SK-N-SH treated with all-trans-retinoic acid at 6 μM for 48 hours (cell line): ENCODE data around the gene VSNL1.

Experiments
- BACH2 ChIP-seq: fragments of 250-450 bp; sonication (Bioruptor Pico); IDR thresholded peaks from 2 replicates; pipeline ENCODE4 v1.9.0; 2021; ENCODE audit warnings: mild to moderate bottlenecking, borderline replicate concordance
- ISL1 ChIP-seq: fragments of 250-450 bp; sonication (Bioruptor Pico); IDR thresholded peaks from 2 replicates; pipeline ENCODE4 v2.1.2; 2022; ENCODE audit warnings: mild to moderate bottlenecking, moderate library complexity
- RARB ChIP-seq: fragments of 250-450 bp; sonication (Bioruptor Pico); IDR thresholded peaks from 2 replicates; pipeline ENCODE4 v1.8.0; 2021; ENCODE audit warnings: mild to moderate bottlenecking, moderate library complexity
- ZFP3 ChIP-seq: fragments of 250-450 bp; sonication (Bioruptor Pico); IDR thresholded peaks from 2 replicates; pipeline ENCODE4 v1.5.0; 2020; ENCODE audit warnings: mild to moderate bottlenecking, moderate library complexity
- ZNF565 ChIP-seq: fragments of 450-650 bp; formaldehyde crosslinking; conservative IDR thresholded peaks from 2 replicates; pipeline ENCODE4 v1.5.0; 2020; ENCODE audit warnings: low read depth, mild to moderate bottlenecking, moderate library complexity
- ZNF70 ChIP-seq: fragments of 450-650 bp; formaldehyde crosslinking; IDR thresholded peaks from 2 replicates; pipeline ENCODE4 v1.5.0; 2020; ENCODE audit warnings: mild to moderate bottlenecking, moderate library complexity
- ZNF8 ChIP-seq: fragments of 450-650 bp; formaldehyde crosslinking; IDR thresholded peaks from 2 replicates; pipeline ENCODE4 v1.5.0; 2020; ENCODE audit warnings: mild to moderate bottlenecking, moderate library complexity
- TF ChIP-seq, protein P1 (sequence below): fragments of 250-450 bp; sonication (Bioruptor Pico); IDR thresholded peaks from 2 replicates; pipeline ENCODE4 v1.5.0; 2020; ENCODE audit warnings: mild to moderate bottlenecking, moderate library complexity
- TF ChIP-seq, protein P2 (sequence below): fragments of 250-450 bp; sonication (Bioruptor Pico); IDR thresholded peaks from 2 replicates; pipeline ENCODE4 v1.8.0; 2020; ENCODE audit warnings: mild to moderate bottlenecking, moderate library complexity, borderline replicate concordance
- TF ChIP-seq, protein P3 (sequence below): fragments of 250-450 bp; sonication (Bioruptor Pico); IDR thresholded peaks from 2 replicates; pipeline ENCODE4 v1.5.1; 2021; ENCODE audit warnings: mild to moderate bottlenecking, moderate library complexity

DNA sequence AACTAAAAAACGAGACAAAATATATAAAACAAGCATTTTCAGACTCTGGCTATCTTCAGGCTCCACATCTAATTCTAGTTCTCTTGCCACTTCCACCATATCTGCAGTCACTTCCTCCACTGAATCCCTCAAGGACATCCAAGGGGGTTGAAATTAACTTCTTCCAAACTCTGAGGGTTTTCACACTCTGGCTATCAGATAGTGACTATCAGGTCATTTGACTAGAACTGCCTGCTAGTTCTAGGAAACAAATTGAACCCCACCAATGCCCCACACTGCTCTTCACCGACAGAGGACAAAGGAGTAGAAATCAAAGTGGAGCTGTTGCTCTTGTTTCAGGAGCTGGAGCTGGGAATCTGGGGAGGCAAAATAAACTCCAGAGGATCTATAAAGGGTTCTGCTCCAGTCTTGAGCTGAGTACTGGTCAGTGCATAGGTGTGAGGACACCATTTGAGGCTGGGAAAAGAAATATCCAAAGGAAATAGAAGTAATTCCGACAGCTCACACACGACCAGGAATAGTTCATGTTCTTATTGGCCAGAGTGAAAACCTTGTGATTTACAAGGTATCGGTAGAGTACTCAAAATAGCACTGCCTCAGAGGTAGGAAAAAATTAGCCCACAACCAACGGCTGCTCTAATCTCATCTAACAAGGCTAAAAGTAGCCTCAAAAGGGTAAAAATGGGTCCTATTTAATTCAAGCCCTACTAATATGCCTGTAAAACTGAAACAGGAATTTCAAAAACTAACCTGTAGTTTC lies 141.8 kb downstream of the VSNL1 start:
- no peak for TF ChIP-seq ISL1 (CRISPR knock-in tag)
- no peak for TF ChIP-seq ZFP3
- no peak for TF ChIP-seq ZNF8 (CRISPR knock-in tag)
- no peak for TF ChIP-seq ZNF565 (CRISPR knock-in tag)
- TF ChIP-seq, protein P1, sequence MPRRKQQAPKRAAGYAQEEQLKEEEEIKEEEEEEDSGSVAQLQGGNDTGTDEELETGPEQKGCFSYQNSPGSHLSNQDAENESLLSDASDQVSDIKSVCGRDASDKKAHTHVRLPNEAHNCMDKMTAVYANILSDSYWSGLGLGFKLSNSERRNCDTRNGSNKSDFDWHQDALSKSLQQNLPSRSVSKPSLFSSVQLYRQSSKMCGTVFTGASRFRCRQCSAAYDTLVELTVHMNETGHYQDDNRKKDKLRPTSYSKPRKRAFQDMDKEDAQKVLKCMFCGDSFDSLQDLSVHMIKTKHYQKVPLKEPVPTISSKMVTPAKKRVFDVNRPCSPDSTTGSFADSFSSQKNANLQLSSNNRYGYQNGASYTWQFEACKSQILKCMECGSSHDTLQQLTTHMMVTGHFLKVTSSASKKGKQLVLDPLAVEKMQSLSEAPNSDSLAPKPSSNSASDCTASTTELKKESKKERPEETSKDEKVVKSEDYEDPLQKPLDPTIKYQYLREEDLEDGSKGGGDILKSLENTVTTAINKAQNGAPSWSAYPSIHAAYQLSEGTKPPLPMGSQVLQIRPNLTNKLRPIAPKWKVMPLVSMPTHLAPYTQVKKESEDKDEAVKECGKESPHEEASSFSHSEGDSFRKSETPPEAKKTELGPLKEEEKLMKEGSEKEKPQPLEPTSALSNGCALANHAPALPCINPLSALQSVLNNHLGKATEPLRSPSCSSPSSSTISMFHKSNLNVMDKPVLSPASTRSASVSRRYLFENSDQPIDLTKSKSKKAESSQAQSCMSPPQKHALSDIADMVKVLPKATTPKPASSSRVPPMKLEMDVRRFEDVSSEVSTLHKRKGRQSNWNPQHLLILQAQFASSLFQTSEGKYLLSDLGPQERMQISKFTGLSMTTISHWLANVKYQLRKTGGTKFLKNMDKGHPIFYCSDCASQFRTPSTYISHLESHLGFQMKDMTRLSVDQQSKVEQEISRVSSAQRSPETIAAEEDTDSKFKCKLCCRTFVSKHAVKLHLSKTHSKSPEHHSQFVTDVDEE (CRISPR knock-in tag) = no peak
- no peak for TF ChIP-seq RARB (CRISPR knock-in tag)
- TF ChIP-seq, protein P2, sequence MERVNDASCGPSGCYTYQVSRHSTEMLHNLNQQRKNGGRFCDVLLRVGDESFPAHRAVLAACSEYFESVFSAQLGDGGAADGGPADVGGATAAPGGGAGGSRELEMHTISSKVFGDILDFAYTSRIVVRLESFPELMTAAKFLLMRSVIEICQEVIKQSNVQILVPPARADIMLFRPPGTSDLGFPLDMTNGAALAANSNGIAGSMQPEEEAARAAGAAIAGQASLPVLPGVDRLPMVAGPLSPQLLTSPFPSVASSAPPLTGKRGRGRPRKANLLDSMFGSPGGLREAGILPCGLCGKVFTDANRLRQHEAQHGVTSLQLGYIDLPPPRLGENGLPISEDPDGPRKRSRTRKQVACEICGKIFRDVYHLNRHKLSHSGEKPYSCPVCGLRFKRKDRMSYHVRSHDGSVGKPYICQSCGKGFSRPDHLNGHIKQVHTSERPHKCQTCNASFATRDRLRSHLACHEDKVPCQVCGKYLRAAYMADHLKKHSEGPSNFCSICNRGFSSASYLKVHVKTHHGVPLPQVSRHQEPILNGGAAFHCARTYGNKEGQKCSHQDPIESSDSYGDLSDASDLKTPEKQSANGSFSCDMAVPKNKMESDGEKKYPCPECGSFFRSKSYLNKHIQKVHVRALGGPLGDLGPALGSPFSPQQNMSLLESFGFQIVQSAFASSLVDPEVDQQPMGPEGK (CRISPR knock-in tag) = no peak
- TF ChIP-seq, protein P3, sequence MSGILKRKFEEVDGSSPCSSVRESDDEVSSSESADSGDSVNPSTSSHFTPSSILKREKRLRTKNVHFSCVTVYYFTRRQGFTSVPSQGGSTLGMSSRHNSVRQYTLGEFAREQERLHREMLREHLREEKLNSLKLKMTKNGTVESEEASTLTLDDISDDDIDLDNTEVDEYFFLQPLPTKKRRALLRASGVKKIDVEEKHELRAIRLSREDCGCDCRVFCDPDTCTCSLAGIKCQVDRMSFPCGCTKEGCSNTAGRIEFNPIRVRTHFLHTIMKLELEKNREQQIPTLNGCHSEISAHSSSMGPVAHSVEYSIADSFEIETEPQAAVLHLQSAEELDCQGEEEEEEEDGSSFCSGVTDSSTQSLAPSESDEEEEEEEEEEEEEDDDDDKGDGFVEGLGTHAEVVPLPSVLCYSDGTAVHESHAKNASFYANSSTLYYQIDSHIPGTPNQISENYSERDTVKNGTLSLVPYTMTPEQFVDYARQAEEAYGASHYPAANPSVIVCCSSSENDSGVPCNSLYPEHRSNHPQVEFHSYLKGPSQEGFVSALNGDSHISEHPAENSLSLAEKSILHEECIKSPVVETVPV (CRISPR knock-in tag) = no peak
- TF ChIP-seq ZNF70 (CRISPR knock-in tag) = no peak
- TF ChIP-seq BACH2 (CRISPR knock-in tag) = no peak
